ENCODE results near the gene NUDT17.

DNA sequence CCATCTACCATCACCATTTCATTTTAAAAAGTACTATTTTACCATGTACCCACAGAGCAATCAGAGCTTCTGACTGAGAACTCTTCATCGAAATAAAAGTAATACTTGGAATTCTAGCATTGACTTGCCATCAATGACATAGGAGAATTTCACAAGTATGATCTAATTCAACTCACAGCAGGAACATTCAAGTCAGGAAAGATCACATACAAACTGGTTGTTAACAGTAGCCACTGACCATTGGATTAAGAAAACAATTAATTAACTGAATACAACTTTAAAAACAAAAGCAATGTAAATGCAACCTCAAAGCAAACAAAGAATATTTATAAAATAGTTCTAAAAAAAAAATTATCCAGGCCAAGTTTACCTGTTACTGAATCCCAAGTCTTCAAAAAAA lies 40.4 kb upstream of the NUDT17 start:
- TF ChIP-seq, protein P1, sequence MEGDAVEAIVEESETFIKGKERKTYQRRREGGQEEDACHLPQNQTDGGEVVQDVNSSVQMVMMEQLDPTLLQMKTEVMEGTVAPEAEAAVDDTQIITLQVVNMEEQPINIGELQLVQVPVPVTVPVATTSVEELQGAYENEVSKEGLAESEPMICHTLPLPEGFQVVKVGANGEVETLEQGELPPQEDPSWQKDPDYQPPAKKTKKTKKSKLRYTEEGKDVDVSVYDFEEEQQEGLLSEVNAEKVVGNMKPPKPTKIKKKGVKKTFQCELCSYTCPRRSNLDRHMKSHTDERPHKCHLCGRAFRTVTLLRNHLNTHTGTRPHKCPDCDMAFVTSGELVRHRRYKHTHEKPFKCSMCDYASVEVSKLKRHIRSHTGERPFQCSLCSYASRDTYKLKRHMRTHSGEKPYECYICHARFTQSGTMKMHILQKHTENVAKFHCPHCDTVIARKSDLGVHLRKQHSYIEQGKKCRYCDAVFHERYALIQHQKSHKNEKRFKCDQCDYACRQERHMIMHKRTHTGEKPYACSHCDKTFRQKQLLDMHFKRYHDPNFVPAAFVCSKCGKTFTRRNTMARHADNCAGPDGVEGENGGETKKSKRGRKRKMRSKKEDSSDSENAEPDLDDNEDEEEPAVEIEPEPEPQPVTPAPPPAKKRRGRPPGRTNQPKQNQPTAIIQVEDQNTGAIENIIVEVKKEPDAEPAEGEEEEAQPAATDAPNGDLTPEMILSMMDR (IDR thresholded peaks at IDR 0.05; ENCODE audit: insufficient read depth, low read length, poor library complexity, severe bottlenecking): no peak
- no peak for TF ChIP-seq EZH2phosphoT487 (conservative IDR thresholded peaks at IDR 0.05; ENCODE audit: low read length)
